ENCODE data around the gene FAR2.
"Not testable (repeated sequence)": the region's sequence is repeated elsewhere in the genome, so short reads cannot be mapped to it uniquely, and the experiment has no call there.

DNA sequence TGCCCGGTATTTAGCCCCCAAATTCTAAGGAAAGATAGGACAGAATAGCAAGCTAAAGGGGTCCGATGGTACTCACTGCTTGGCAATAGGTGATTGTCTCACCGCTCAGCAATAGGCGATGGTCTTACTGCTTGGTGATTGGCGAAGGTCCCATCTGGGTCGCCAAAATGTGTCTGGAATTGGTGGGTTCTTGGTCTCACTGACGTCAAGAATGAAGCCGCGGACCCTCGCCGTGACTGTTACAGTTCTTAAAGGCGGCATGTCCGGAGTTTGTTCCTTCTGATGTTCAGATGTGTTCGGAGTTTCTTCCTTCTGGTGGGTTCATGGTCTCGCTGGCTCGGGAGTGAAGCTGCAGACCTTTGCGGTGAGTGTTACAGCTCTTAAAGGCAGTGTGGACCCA, 236.1 kb downstream of the FAR2 start:
- not testable (repeated sequence) for TF ChIP-seq POLR2A, EP300 (IDR thresholded peaks at IDR 0.05)
- TF ChIP-seq, protein P1, sequence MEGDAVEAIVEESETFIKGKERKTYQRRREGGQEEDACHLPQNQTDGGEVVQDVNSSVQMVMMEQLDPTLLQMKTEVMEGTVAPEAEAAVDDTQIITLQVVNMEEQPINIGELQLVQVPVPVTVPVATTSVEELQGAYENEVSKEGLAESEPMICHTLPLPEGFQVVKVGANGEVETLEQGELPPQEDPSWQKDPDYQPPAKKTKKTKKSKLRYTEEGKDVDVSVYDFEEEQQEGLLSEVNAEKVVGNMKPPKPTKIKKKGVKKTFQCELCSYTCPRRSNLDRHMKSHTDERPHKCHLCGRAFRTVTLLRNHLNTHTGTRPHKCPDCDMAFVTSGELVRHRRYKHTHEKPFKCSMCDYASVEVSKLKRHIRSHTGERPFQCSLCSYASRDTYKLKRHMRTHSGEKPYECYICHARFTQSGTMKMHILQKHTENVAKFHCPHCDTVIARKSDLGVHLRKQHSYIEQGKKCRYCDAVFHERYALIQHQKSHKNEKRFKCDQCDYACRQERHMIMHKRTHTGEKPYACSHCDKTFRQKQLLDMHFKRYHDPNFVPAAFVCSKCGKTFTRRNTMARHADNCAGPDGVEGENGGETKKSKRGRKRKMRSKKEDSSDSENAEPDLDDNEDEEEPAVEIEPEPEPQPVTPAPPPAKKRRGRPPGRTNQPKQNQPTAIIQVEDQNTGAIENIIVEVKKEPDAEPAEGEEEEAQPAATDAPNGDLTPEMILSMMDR (IDR thresholded peaks at IDR 0.05), result not testable (repeated sequence)

Measured in tibial nerve (tissue), 4 donors.